Endothelial cell of umbilical vein (primary cell): Measurements from ENCODE around the gene GSTO2. TPM values are rescaled to one million over a fixed set of nuclear protein-coding genes. Genes with fewer than 3 reads are reported as not detected.

ENCODE experiments used
- BruUV-seq: library from RNA; stranded (reverse); fragments of 400-500 nt; replicated peaks from 2 replicates; lab custom pipeline; 2021; lab: Mats Ljungman, UMichigan
- CTCF ChIA-PET: fragments of 300-600, 350-600 bp; sonication (Branson Sonifier 250); formaldehyde crosslinking; loops from one replicate; lab custom pipeline; 2021; ENCODE audit warnings: antibody characterized with exemption, inconsistent platforms; lab: Charles Lee
- POLR2A ChIA-PET: fragments of 300-600, 350-600 bp; sonication (Branson Sonifier 250); formaldehyde crosslinking; loops from one replicate; lab custom pipeline; 2021; ENCODE audit warnings: antibody characterized with exemption, inconsistent platforms; lab: Charles Lee
- DNase-seq: peaks from one replicate; pipeline ENCODE4 v3.0.0-alpha.2; 2011; ENCODE audit warnings: low read depth, low spot score
- FAIRE-seq: peaks from 2 replicates; lab custom pipeline; 2011; peaks lifted over from hg19 to GRCh38; lab: Jason Lieb, UNC
- H2AFZ ChIP-seq: 2 replicates; pipeline ENCODE4 v1.6.0; 2012; ENCODE audit warnings: low read depth, low read length, control low read depth, inconsistent platforms
- H3K27ac ChIP-seq: 2 replicates; pipeline ENCODE4 v1.5.1; 2011; ENCODE audit warnings: low read depth, mild to moderate bottlenecking, control low read depth, low read length, moderate library complexity; ENCODE audit not compliant: insufficient read depth
- H3K27me3 ChIP-seq, 2 experiments: 2 replicates each; pipeline versions ENCODE4 v1.6.0 to v1.6.1; 2011; ENCODE audit warnings: low read length in 2 of 2, mixed read lengths in 1 of 2; ENCODE audit not compliant: control insufficient read depth in 2 of 2, insufficient read depth in 2 of 2
- H3K36me3 ChIP-seq, 2 experiments: 2 replicates in 1 of 2; 3 replicates in 1 of 2; pipeline ENCODE4 v1.5.1; 2011; ENCODE audit warnings: low read length in 2 of 2, mild to moderate bottlenecking in 1 of 2, moderate library complexity in 1 of 2; ENCODE audit not compliant: control insufficient read depth in 2 of 2, insufficient read depth in 2 of 2; ENCODE audit errors: extremely low read depth in 1 of 2
- H3K4me1 ChIP-seq: 3 replicates; pipeline ENCODE4 v1.5.1; 2011; ENCODE audit warnings: mild to moderate bottlenecking, low read length; ENCODE audit not compliant: control insufficient read depth, insufficient read depth; ENCODE audit errors: extremely low read depth
- H3K4me2 ChIP-seq: 2 replicates; pipeline ENCODE4 v1.6.1; 2011; ENCODE audit warnings: low read length, control low read depth, mixed read lengths; ENCODE audit not compliant: insufficient read depth
- H3K4me3 ChIP-seq, 3 experiments: fragments of 200-600 bp in 1 of 3; sonication (generic), shearing (Covaris generic) in 1 of 3; replicated peaks in 1 of 3; 2 replicates each; pipeline ENCODE4 v1.5.1; 2011 to 2016; ENCODE audit warnings: control low read depth in 3 of 3, low read length in 3 of 3, mild to moderate bottlenecking in 2 of 3, inconsistent platforms in 1 of 3, low read depth in 1 of 3, moderate library complexity in 1 of 3; ENCODE audit not compliant: insufficient read depth in 1 of 3
- H3K79me2 ChIP-seq: 2 replicates; pipeline ENCODE4 v1.6.0; 2012; ENCODE audit warnings: low read length, inconsistent platforms; ENCODE audit not compliant: control insufficient read depth, insufficient read depth
- H3K9ac ChIP-seq: replicated peaks from 2 replicates; pipeline ENCODE3; 2011; ENCODE audit warnings: low read length, control low read depth; ENCODE audit not compliant: insufficient read depth; ENCODE audit errors: extremely low read depth
- H3K9me1 ChIP-seq: replicated peaks from 3 replicates; pipeline ENCODE4 v1.6.0; 2011; ENCODE audit warnings: mild to moderate bottlenecking, low read length; ENCODE audit not compliant: control insufficient read depth, insufficient read depth; ENCODE audit errors: extremely low read depth
- H3K9me3 ChIP-seq: replicated peaks from 2 replicates; pipeline ENCODE4 v1.5.1; 2012; ENCODE audit warnings: low read length, inconsistent platforms; ENCODE audit not compliant: control insufficient read depth, insufficient read depth
- H4K20me1 ChIP-seq: replicated peaks from 2 replicates; pipeline ENCODE3; 2011; ENCODE audit warnings: mild to moderate bottlenecking, low read length; ENCODE audit not compliant: control insufficient read depth, insufficient read depth; ENCODE audit errors: extremely low read depth
- CTCF ChIP-seq, 2 donors: IDR thresholded peaks; 1 replicate in 1 of 2; 2 replicates in 1 of 2; pipeline ENCODE4 v1.5.1; 2011; ENCODE audit warnings: low read length in 2 of 2, mild to moderate bottlenecking in 2 of 2, moderate library complexity in 2 of 2, control low read depth in 1 of 2, inconsistent platforms in 1 of 2, low read depth in 1 of 2; ENCODE audit not compliant: insufficient read depth in 1 of 2; ENCODE audit errors: extremely low read depth in 1 of 2
- GATA2 ChIP-seq: IDR thresholded peaks from 2 replicates; pipeline ENCODE4 v1.7.0; 2011; ENCODE audit warnings: low read depth, mild to moderate bottlenecking, moderate library complexity, mixed read lengths, low read length; ENCODE audit not compliant: insufficient read length, insufficient read depth
- POLR2A ChIP-seq: IDR thresholded peaks from 2 replicates; pipeline ENCODE4 v1.6.1; 2012; ENCODE audit warnings: low read depth, mild to moderate bottlenecking, control low read depth, low read length
- dilution Hi-C: fragments of 300-500 bp; cut with MboI; formaldehyde crosslinking; loops from one replicate; pipeline ENCODE4 v1.15.0; 2019; ENCODE audit warnings: low sequenced_read_pairs; ENCODE audit not compliant: extremely low pct_ligation_motif_present
- intact Hi-C: fragments of 100-400 bp; cut with micrococcal nuclease; formaldehyde crosslinking; loops from one replicate; pipeline ENCODE4 v1.10.0; 2022
- polyA plus RNA-seq, 4 experiments: library from polyadenylated mRNA; depleted of rRNA in 3 of 4; stranded (reverse) in 3 of 4; unstranded in 1 of 4; fragments of >200 nt; gene quantifications; 2 replicates each; pipeline versions ENCODE4 v1.2.1 to v1.2.3, GENCODE V29; 2011 to 2012; ENCODE audit warnings: missing spikeins in 1 of 4
- total RNA-seq: library from RNA; stranded (reverse); gene quantifications from 2 replicates; pipeline ENCODE4 v1.2.3, GENCODE V29; 2021

The GSTO2 gene
- total and polyA plus RNA-seq, 2 donors (not counting 3 experiments of a cell fraction or from before 2014, with no cell fraction given), result 0.84 to 1.4 TPM

- H3K36me3 ChIP-seq, result no peaks in the 10 kb centered on the region
- H3K9me3 ChIP-seq, result no peaks in the 10 kb centered on the region
- dilution Hi-C loops (no loop called here), intact Hi-C loops (no loop called here)
- no peaks in the 10 kb centered on the region for H3K27me3 ChIP-seq
- BruUV-seq, result no TSS peak
- H3K4me3 ChIP-seq, result no peak overlapping the region
- FAIRE-seq (no peak), DNase-seq (no peak)
- TF ChIP-seq GATA2 (no peak), POLR2A (no peak), CTCF (IDR thresholded peaks at IDR 0.05; ENCODE audit: extremely low read depth in 1 of 2, insufficient read depth in 1 of 2, low read depth in 1 of 2, low read length in 2 of 2) (no peak)
- no peaks in the 10 kb centered on the region for H4K20me1 ChIP-seq
- H3K4me1 ChIP-seq, result peaks cover 46% of the 10 kb centered on the region
- POLR2A ChIA-PET, result no interaction called here
- no peaks in the 10 kb centered on the region for H3K79me2 ChIP-seq
- H3K4me2 ChIP-seq, result no peak overlapping the region
- H3K9me1 ChIP-seq, result no peaks in the 10 kb centered on the region
- H3K27ac ChIP-seq, result no peak overlapping the region
- no peak overlapping the region for H3K9ac ChIP-seq
- CTCF ChIA-PET, result interaction anchor here (0.9 to 8.8 kb wide), 5 partner anchors 9 to 55 kb away, joined by 3 to 136 read pairs (median 13); partner anchors contain the start of genes CFAP58 and ITPRIP
- no peak overlapping the region for H2AFZ ChIP-seq
Measured at GRCh38 chr10:104296687-104297436, 27.9 kb downstream of the GSTO2 start.
